Measurements from ENCODE around the gene DAAM1. TPM values are rescaled to one million over a fixed set of nuclear protein-coding genes. Genes with fewer than 3 reads are reported as not detected.

Gene DAAM1
- total and polyA plus RNA-seq, 4 donors, result 10.4 to 93.3 (median 60.8) TPM

GRCh38 chr14:59262717-59263454, 74.4 kb downstream of the DAAM1 start:
- 60 to 66% methylated on average over 7 of the region's 7 CpGs for WGBS, 2 donors
- Histone ChIP-seq H3K4me1 (ENCODE audit: control insufficient read depth in 1 of 2, insufficient read depth in 2 of 2, low read length in 2 of 2) (peaks cover 0 to 12% of the 10 kb centered on the region in 2 donors), H3K4me3 (ENCODE audit: low read length in 2 of 2) (no peak overlapping the region), H3K9me3 (ENCODE audit: control insufficient read depth, low read length) (no peaks in the 10 kb centered on the region), H3K27ac (ENCODE audit: low read depth in 1 of 2, low read length in 2 of 2) (no peak overlapping the region), H3K27me3 (ENCODE audit: control insufficient read depth in 1 of 2, insufficient read depth in 2 of 2, low read length in 1 of 2) (no peaks in the 10 kb centered on the region), H3K36me3 (ENCODE audit: control insufficient read depth in 1 of 2, insufficient read depth in 2 of 2, low read length in 1 of 2) (peaks cover 0 to 6% of the 10 kb centered on the region in 2 donors)
- intact Hi-C loops (cut with DNase I), result no loop called here
- no peak for ATAC-seq (ENCODE audit: low FRiP score)
- DNase-seq, result no peak

- Histone ChIP-seq H3K4me1 (ENCODE audit: control insufficient read depth in 1 of 2, insufficient read depth in 2 of 2, low read length in 2 of 2) (peaks cover 4 to 6% of the 10 kb centered on the region in 2 donors), H3K36me3 (ENCODE audit: control insufficient read depth in 1 of 2, insufficient read depth in 2 of 2, low read length in 1 of 2) (peaks cover 0 to 6% of the 10 kb centered on the region in 2 donors), H3K27ac (ENCODE audit: low read depth in 1 of 2, low read length in 2 of 2) (no peak overlapping the region), H3K9me3 (ENCODE audit: control insufficient read depth, low read length) (no peaks in the 10 kb centered on the region), H3K27me3 (ENCODE audit: control insufficient read depth in 1 of 2, insufficient read depth in 2 of 2, low read length in 1 of 2) (no peaks in the 10 kb centered on the region), H3K4me3 (ENCODE audit: low read length in 2 of 2) (no peak overlapping the region)
- ATAC-seq (ENCODE audit: low FRiP score) (no peak), DNase-seq (no peak)
- intact Hi-C loops (cut with DNase I), result no loop called here
Observed at GRCh38 chr14:59265808-59266207, 77.3 kb downstream of the DAAM1 start.

GRCh38 chr14:59267046-59267445, 78.6 kb downstream of the DAAM1 start:
- ATAC-seq (ENCODE audit: low FRiP score) (no peak), DNase-seq (no peak)
- Histone ChIP-seq H3K9me3 (ENCODE audit: control insufficient read depth, low read length) (no peaks in the 10 kb centered on the region), H3K27ac (ENCODE audit: low read depth in 1 of 2, low read length in 2 of 2) (no peak overlapping the region), H3K4me3 (ENCODE audit: low read length in 2 of 2) (no peak overlapping the region), H3K4me1 (ENCODE audit: control insufficient read depth in 1 of 2, insufficient read depth in 2 of 2, low read length in 2 of 2) (peaks cover 4 to 6% of the 10 kb centered on the region in 2 donors), H3K27me3 (ENCODE audit: control insufficient read depth in 1 of 2, insufficient read depth in 2 of 2, low read length in 1 of 2) (no peaks in the 10 kb centered on the region), H3K36me3 (ENCODE audit: control insufficient read depth in 1 of 2, insufficient read depth in 2 of 2, low read length in 1 of 2) (peaks cover 0 to 6% of the 10 kb centered on the region in 2 donors)
- intact Hi-C loops (cut with DNase I), result no loop called here
- 70 to 86% methylated on average over 2 of the region's 2 CpGs for WGBS, 2 donors

GRCh38 chr14:59268011-59268410, 79.5 kb downstream of the DAAM1 start:
- H3K9me3 ChIP-seq (ENCODE audit: control insufficient read depth, low read length), result no peaks in the 10 kb centered on the region
- 57 to 64% methylated on average over 10 of the region's 10 CpGs for WGBS, 2 donors
- ATAC-seq (ENCODE audit: low FRiP score), result no peak
- H3K4me3 ChIP-seq (ENCODE audit: low read length in 2 of 2), result no peak overlapping the region
- H3K27ac ChIP-seq (ENCODE audit: low read depth in 1 of 2, low read length in 2 of 2), result no peak overlapping the region
- no peaks in the 10 kb centered on the region for H3K27me3 ChIP-seq (ENCODE audit: control insufficient read depth in 1 of 2, insufficient read depth in 2 of 2, low read length in 1 of 2)
- DNase-seq, result no peak
- intact Hi-C loops (cut with DNase I), result no loop called here
- peaks cover 0 to 6% of the 10 kb centered on the region in 2 donors for H3K36me3 ChIP-seq (ENCODE audit: control insufficient read depth in 1 of 2, insufficient read depth in 2 of 2, low read length in 1 of 2)
- H3K4me1 ChIP-seq (ENCODE audit: control insufficient read depth in 1 of 2, insufficient read depth in 2 of 2, low read length in 2 of 2), result peaks cover 4 to 6% of the 10 kb centered on the region in 2 donors

GRCh38 chr14:59268858-59269257, 80.4 kb downstream of the DAAM1 start:
- DNase-seq (no peak), ATAC-seq (ENCODE audit: low FRiP score) (no peak)
- no peaks in the 10 kb centered on the region for H3K9me3 ChIP-seq (ENCODE audit: control insufficient read depth, low read length)
- 61 to 65% methylated on average over 5 of the region's 5 CpGs for WGBS, 2 donors
- no peaks in the 10 kb centered on the region for H3K27me3 ChIP-seq (ENCODE audit: control insufficient read depth in 1 of 2, insufficient read depth in 2 of 2, low read length in 1 of 2)
- intact Hi-C loops (cut with DNase I), result no loop called here
- H3K36me3 ChIP-seq (ENCODE audit: control insufficient read depth in 1 of 2, insufficient read depth in 2 of 2, low read length in 1 of 2), result peaks cover 0 to 2% of the 10 kb centered on the region in 2 donors
- no peak overlapping the region for H3K27ac ChIP-seq (ENCODE audit: low read depth in 1 of 2, low read length in 2 of 2)
- H3K4me1 ChIP-seq (ENCODE audit: control insufficient read depth in 1 of 2, insufficient read depth in 2 of 2, low read length in 2 of 2), result peaks cover 0 to 6% of the 10 kb centered on the region in 2 donors
- H3K4me3 ChIP-seq (ENCODE audit: low read length in 2 of 2), result no peak overlapping the region

GRCh38 chr14:59269466-59269865, 81.0 kb downstream of the DAAM1 start:
- H3K9me3 ChIP-seq (ENCODE audit: control insufficient read depth, low read length), result no peaks in the 10 kb centered on the region
- H3K36me3 ChIP-seq (ENCODE audit: control insufficient read depth in 1 of 2, insufficient read depth in 2 of 2, low read length in 1 of 2), result peaks cover 0 to 2% of the 10 kb centered on the region in 2 donors
- WGBS, 2 donors, result 21 to 45% methylated on average over 3 of the region's 3 CpGs
- intact Hi-C loops (cut with DNase I), result no loop called here
- DNase-seq, result no peak
- ATAC-seq (ENCODE audit: low FRiP score), result no peak
- no peaks in the 10 kb centered on the region for H3K27me3 ChIP-seq (ENCODE audit: control insufficient read depth in 1 of 2, insufficient read depth in 2 of 2, low read length in 1 of 2)
- H3K4me3 ChIP-seq (ENCODE audit: low read length in 2 of 2), result no peak overlapping the region
- peaks cover 2 to 6% of the 10 kb centered on the region in 2 donors for H3K4me1 ChIP-seq (ENCODE audit: control insufficient read depth in 1 of 2, insufficient read depth in 2 of 2, low read length in 2 of 2)
- H3K27ac ChIP-seq (ENCODE audit: low read depth in 1 of 2, low read length in 2 of 2), result peak overlapping the region in 1 of 2 donors; percentile 57

GRCh38 chr14:59271256-59271655, 82.8 kb downstream of the DAAM1 start:
- H3K27me3 ChIP-seq (ENCODE audit: control insufficient read depth in 1 of 2, insufficient read depth in 2 of 2, low read length in 1 of 2), result no peaks in the 10 kb centered on the region
- peaks cover 6 to 7% of the 10 kb centered on the region in 2 donors for H3K4me1 ChIP-seq (ENCODE audit: control insufficient read depth in 1 of 2, insufficient read depth in 2 of 2, low read length in 2 of 2)
- H3K4me3 ChIP-seq (ENCODE audit: low read length in 2 of 2), result no peak overlapping the region
- no peak overlapping the region for H3K27ac ChIP-seq (ENCODE audit: low read depth in 1 of 2, low read length in 2 of 2)
- ATAC-seq (ENCODE audit: low FRiP score) (no peak), DNase-seq (no peak)
- WGBS, 2 donors, result 50 to 71% methylated on average over 2 of the region's 2 CpGs
- H3K36me3 ChIP-seq (ENCODE audit: control insufficient read depth in 1 of 2, insufficient read depth in 2 of 2, low read length in 1 of 2), result no peaks in the 10 kb centered on the region
- intact Hi-C loops (cut with DNase I), result loop anchor here (10.0 kb wide), 2 partner anchors 64 to 74 kb away; no protein-coding TSS in a partner anchor
- H3K9me3 ChIP-seq (ENCODE audit: control insufficient read depth, low read length), result no peaks in the 10 kb centered on the region

- H3K27me3 ChIP-seq (ENCODE audit: control insufficient read depth in 1 of 2, insufficient read depth in 2 of 2, low read length in 1 of 2), result no peaks in the 10 kb centered on the region
- no peaks in the 10 kb centered on the region for H3K36me3 ChIP-seq (ENCODE audit: control insufficient read depth in 1 of 2, insufficient read depth in 2 of 2, low read length in 1 of 2)
- intact Hi-C loops (cut with DNase I), result loop anchor here (10.0 kb wide), 2 partner anchors 63 to 73 kb away; no protein-coding TSS in a partner anchor
- no peak for ATAC-seq (ENCODE audit: low FRiP score)
- H3K4me1 ChIP-seq (ENCODE audit: control insufficient read depth in 1 of 2, insufficient read depth in 2 of 2, low read length in 2 of 2), result peaks cover 7 to 8% of the 10 kb centered on the region in 2 donors
- H3K27ac ChIP-seq (ENCODE audit: low read depth in 1 of 2, low read length in 2 of 2), result no peak overlapping the region
- H3K4me3 ChIP-seq (ENCODE audit: low read length in 2 of 2), result no peak overlapping the region
- 15 to 26% methylated on average over 4 of the region's 4 CpGs for WGBS, 2 donors
- no peaks in the 10 kb centered on the region for H3K9me3 ChIP-seq (ENCODE audit: control insufficient read depth, low read length)
- DNase-seq, result no peak
Observed at GRCh38 chr14:59271734-59272133, 83.3 kb downstream of the DAAM1 start.

- H3K36me3 ChIP-seq (ENCODE audit: control insufficient read depth in 1 of 2, insufficient read depth in 2 of 2, low read length in 1 of 2), result no peaks in the 10 kb centered on the region
- DNase-seq (no peak), ATAC-seq (ENCODE audit: low FRiP score) (no peak)
- no peak overlapping the region for H3K27ac ChIP-seq (ENCODE audit: low read depth in 1 of 2, low read length in 2 of 2)
- intact Hi-C loops (cut with DNase I), result loop anchor here (10.0 kb wide), 2 partner anchors 62 to 72 kb away; no protein-coding TSS in a partner anchor
- no peaks in the 10 kb centered on the region for H3K9me3 ChIP-seq (ENCODE audit: control insufficient read depth, low read length)
- H3K4me1 ChIP-seq (ENCODE audit: control insufficient read depth in 1 of 2, insufficient read depth in 2 of 2, low read length in 2 of 2), result peaks cover 7 to 8% of the 10 kb centered on the region in 2 donors
- H3K4me3 ChIP-seq (ENCODE audit: low read length in 2 of 2), result no peak overlapping the region
- H3K27me3 ChIP-seq (ENCODE audit: control insufficient read depth in 1 of 2, insufficient read depth in 2 of 2, low read length in 1 of 2), result no peaks in the 10 kb centered on the region
Observed at GRCh38 chr14:59272633-59273032, 84.2 kb downstream of the DAAM1 start.
